ENCODE measurements around the gene HOXA10. TPM values are rescaled to one million over a fixed set of nuclear protein-coding genes. Genes with fewer than 3 reads are reported as not detected.

Gene HOXA10
- total RNA-seq, 1 donor from 2014 or later, result 0.90 TPM

- no peak for DNase-seq (ENCODE audit: low read depth in 2 of 2)
Measured at GRCh38 chr7:27203964-27204594, 30.0 kb upstream of the HOXA10 start.

- DNase-seq (ENCODE audit: low read depth in 2 of 2), result no peak
Measured at GRCh38 chr7:27203365-27203953, 29.3 kb upstream of the HOXA10 start.

DNA sequence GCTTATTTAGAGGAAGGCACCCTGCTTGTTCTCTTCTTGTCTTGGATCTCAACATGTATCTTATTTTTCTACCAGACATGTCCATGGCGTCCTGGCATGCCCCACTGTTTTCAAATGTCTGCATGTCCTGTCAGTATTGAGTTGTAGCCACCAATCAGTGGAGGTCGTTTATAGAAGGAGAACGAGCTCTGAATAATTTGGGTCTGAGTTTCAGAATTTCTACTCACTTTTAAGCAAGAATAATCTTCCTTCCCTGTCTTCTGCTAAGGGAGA is 28.7 kb upstream of the HOXA10 start:
- no peak for DNase-seq (ENCODE audit: low read depth in 2 of 2)

GRCh38 chr7:27202018-27202861 is 28.1 kb upstream of the HOXA10 start:
- DNase-seq (ENCODE audit: low read depth in 2 of 2), result no peak

GRCh38 chr7:27201580-27202017 is 27.5 kb upstream of the HOXA10 start:
- DNase-seq (ENCODE audit: low read depth in 2 of 2), result no peak

DNA sequence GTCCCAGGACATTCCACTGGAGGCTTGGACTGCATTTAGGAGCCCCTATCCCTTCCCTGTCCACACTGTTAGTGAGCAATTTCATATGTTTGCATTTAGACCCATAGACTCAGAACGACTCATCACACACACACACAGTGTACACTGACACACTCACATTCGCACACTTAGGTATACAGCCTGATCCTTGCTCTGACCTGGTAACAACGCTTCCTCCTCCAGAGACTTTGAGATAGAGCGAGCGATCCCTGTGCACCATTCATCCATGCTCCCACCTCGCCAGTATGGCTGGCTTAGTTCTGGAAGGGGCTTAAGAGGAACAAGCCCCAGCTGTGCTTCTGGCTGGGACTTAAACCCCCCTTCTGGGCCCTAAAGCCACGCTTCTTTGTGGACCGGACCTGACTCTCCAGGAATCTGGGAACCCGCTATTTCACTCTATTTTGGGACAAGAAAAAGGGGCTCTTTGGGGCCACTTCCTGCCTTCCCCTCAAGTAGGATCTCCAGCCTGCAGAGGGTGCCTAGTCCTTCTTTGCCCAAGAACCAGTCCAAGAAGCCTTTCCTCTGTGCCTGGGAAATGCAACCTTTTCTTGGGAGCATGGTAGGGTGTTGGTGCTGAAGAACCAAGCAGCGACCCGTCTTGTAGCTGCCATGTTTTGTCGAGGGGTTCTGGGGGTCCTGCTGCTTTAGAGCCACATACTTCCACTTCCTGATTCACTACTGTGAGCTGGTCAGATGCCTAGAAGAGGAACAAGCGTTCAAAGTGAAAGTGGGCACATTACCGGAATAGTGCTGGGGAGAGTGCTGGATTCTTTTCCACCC is 26.9 kb upstream of the HOXA10 start:
- DNase-seq (ENCODE audit: low read depth in 2 of 2), result no peak

GRCh38 chr7:27199849-27200760 is 26.0 kb upstream of the HOXA10 start, which contains the start of gene HOXA13:
Gene HOXA13, minus strand, starts transcription at chr7:27200091. Its CDS starts 14 bp downstream, at chr7:27200077.
- peak in 1 of 2 donors; percentile 59 for DNase-seq (ENCODE audit: low read depth in 2 of 2)

GRCh38 chr7:27198871-27199801 is 25.0 kb upstream of the HOXA10 start:
- DNase-seq (ENCODE audit: low read depth in 2 of 2), result peak in 1 of 2 donors; percentile 34

DNA sequence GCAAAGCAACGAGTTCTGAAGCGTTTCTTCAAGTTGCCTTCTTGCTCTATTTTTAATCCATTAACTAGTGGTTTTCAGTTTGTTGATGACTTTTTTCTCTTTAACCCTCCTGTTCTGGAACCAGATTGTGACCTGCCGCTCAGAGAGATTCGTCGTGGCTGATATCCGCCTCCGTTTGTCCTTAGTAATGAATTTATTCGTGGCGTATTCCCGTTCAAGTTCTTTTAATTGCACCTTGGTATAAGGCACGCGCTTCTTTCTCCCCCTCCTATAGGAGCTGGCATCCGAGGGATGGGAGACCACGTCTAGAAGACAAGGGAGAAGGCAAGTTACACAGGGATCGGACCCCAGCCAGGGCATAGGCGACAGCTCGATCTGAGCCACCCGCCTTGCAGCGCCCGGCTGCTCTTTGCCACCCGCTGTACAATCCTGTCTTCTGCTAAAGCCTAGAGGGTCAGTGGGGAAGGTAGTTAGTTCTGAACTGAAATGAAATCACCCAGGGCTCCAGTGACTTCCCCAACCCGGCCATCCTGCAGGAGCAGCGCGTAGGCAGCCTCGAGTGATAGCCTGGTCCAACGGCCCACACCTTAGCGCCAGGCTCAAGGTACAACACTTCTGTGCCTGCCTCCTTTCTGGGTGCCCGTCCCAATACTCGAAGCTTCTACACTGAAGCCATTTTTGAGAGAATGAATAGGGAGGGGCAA is 24.2 kb upstream of the HOXA10 start:
- no peak for DNase-seq (ENCODE audit: low read depth in 2 of 2)

- no peak for DNase-seq (ENCODE audit: low read depth in 2 of 2)
Measured at GRCh38 chr7:27197137-27198042, 23.3 kb upstream of the HOXA10 start.

GRCh38 chr7:27196287-27196767 is 22.2 kb upstream of the HOXA10 start:
- peak; percentile 57 to 83 for DNase-seq (ENCODE audit: low read depth in 2 of 2)

DNA sequence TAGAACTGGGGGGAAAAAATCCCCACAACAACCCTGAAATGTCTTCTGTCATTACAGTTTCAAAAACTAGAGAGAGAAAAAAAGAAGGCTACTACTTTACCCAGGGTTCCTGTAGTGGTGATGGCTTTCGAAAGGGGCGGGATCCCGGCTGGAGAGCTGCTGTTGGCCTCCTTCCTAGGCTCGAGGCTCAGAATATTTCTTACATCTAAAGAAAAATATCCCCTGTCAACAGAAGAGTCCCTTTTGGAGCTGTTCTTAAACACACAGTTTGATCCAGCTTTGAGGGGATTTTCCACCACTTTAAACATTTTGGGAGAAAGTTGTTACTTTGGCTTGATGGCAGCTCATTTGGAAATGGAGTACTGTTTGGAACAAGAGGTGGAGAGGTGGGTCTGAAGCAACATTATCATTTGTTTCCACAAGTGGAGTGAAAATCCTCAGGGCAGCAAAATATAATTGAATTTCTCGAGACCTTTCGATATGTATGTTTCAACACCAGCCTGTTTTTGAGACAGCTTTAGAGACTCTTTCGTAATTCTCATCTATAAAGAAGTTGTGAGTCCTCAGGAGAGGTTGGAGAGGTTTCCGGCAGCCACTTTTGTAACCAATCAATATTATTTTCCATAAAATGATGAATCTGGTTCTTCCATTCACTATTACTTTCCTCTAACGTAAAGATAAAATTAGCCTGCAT is 20.7 kb upstream of the HOXA10 start:
- no peak for DNase-seq (ENCODE audit: low read depth in 2 of 2)

GRCh38 chr7:27194002-27194352 is 19.9 kb upstream of the HOXA10 start:
- DNase-seq (ENCODE audit: low read depth in 2 of 2), result no peak

- DNase-seq (ENCODE audit: low read depth in 2 of 2), result no peak
Measured at GRCh38 chr7:27193335-27194001, 19.3 kb upstream of the HOXA10 start.

DNA sequence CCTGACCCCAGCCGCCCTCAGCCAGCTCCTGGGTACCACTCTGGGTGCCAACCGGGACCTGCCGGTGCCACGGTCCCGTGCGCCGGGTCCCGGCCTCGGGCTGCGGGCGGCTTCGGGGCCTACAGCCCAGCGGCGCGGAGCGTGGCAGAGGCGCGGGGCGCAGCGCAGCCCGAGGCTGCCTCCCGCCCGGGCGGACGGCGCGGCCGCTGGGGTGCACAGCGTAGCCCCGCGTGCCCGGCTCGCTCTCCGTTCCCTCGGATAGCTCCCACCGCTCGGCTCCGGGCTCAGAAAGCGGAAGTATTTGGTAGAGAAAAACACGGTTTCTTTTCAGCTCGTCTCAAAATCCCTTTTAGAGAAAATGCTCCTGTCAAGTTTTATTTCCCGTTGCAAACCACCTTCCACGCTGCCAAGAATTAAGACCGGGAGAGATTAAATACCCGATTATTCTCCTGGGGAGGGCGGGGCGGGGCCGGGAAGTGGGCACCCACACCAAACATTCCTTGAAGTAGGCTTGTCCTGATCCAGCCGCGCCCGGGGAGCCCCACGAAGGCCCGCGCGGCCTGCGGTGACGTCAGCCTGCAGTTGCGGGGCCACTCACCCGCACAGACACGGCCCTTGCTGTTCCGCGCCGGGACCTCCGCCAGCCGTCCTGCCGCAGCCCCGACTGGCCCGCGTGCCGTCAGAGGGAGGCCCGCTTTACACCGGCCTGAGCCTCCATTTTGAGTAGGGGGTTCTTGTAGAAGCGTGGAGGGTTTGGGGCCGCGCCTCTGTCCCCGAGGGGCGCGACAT is 18.6 kb upstream of the HOXA10 start:
- no peak for DNase-seq (ENCODE audit: low read depth in 2 of 2)
